ENCODE results near the gene PLA2G4A.

PLA2G4A gene

DNA sequence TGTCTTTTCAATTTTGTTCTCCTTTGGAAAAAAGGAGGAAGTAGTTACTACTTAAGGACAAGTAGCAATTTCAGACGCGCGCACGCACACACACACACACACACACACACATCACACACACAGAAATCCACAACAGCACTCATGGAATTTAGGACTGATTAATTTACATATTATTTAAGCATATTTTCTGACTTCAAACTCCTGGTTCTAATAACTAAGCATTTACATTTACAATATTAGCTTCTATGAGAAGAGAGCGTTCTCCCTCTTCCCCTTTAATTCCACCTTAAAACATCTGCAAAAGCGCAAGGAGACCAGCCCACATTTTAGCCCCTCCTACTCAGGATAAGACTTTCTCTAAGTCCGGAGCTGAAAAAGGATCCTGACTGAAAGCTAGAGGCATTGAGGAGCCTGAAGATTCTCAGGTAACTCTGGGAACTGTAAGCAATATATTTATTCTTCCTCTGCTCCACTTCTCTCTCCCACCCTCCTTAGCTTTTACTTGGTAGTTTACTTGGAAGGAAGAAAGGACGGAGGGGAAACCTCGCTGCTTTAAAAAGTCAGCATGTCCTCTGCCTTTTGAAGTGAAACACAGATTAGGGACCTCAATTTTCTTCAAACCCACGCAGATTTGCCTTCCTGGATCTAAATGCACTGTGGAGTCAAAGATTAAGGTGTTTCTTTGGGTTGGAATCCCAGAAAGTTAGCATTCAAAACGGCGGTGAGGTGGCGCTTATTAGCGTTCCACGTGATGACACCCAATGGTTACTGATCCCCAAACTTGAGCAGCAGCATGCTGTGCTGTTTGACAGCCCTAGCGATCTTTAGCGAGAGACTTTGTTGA is at the start of gene PLA2G4A:
PLA2G4A (plus strand) TSS at position 339 of the 844 bp plus-strand sequence. CDS start 25,406 bp downstream, outside the sequence.
- peak; percentile 80 for DNase-seq

DNA sequence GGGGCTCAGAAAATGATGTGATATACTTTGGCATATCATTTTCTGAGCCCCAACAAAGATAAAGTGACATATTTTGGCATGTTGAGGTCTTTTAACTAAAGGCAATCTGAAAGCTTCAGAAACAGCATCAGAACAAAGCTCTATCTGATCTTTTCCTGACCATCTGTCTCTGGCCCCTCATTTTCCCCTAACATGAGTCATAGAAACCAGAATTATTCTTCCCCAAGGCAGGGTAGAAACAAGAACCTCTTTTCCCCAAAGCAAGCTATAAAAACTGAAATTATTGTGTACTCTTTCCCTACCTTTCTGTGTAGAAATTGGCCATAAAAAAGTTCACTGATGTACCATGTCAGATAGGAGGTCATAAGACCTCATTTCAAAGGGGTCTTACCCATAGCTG is 48.7 kb upstream of the PLA2G4A start:
- DNase-seq: no peak

- no peak for DNase-seq
Measured at GRCh38 chr1:186781730-186782129, 47.0 kb upstream of the PLA2G4A start.

DNA sequence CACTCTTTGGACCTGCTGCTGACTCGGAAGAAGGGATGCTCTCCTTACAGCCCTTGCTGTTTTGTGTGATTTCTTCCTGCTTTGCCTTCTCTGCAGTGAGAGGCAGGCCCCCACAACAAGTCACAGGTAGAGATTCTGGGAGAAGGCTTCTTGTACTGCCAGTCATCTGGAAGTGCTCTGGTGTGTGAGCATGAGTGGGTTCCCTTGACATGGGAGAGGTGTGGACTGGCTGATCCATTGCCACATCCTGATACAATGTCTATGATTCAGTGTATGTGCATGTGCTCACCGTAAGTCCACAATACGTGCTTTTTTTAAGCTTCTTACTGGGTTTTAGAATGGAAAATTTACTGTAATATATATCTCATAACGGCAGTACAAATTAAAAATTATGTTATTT is 46.0 kb upstream of the PLA2G4A start:
- DNase-seq: no peak

DNA sequence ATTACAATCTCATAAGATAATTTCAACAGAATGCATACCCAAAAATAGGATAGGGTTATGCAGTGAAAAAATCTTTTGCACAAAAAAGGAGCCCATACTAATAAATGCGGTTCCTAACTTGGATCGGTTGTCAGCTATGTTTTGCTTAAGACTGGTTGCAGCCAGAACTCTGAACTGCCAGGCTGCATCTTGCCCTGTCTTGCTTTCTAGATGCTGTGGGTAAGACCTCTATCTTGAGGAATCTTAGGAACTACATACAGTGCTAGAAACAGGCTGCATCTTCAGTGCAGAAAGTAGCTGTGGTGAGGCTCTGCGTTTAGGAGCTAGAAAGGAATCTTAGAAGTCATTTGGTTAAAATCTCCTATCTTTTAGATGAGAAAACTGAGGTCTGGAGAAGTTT is 45.6 kb upstream of the PLA2G4A start:
- DNase-seq: no peak

DNA sequence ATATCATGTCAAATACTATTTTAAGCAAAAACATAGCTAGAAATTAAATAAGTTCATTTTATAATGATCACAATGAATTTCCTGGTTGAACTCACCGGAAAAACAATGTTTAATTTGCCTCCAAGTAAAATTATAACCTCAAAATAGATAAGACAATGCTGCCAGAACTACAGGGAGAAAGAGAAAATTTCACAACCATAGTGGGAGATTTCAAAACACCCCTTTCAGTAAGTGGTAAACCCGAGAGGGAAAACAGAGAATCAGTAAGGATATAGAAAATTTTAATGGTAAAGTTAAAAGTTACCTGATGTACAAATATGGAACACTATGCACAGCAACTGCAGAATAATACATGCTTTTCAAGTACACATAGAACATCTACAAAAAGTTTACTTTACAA is 43.2 kb upstream of the PLA2G4A start:
- no peak for DNase-seq

GRCh38 chr1:186790101-186790500 is 38.6 kb upstream of the PLA2G4A start:
- no peak for DNase-seq

DNA sequence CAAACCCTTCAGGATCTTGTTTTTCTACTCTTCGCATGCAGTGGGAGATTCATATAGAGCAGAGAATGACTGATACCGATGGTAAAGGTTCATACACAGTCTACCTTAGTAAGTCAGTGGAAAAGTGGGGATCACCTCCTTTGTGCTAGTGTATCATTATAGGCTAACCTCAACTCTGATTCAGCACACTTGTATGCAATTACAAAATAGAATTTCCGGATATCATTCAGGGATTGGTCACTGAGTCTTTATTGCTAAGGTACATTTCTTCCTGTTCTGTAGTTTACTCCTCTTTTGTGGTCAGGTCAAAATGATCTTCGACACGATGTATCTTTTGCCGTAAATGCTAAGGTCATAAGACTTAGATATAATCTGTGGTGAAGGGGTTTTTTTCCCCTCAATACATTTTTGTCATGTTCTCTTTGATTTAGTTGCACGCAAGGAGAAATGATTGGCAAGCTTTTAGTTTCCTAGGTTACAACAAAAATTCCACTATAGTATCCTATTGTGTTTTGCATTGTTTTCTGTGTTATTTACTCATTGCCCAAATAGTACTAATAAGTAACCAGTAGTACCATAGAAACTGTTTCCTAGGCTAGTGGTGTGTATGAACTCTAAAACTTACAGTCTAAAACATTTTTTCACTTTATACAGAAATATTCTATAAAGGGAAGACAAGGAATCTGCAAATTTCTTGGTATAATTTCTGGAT is 35.7 kb upstream of the PLA2G4A start:
- DNase-seq: no peak

- DNase-seq: no peak
Measured at GRCh38 chr1:186793582-186793927, 35.2 kb upstream of the PLA2G4A start.

DNA sequence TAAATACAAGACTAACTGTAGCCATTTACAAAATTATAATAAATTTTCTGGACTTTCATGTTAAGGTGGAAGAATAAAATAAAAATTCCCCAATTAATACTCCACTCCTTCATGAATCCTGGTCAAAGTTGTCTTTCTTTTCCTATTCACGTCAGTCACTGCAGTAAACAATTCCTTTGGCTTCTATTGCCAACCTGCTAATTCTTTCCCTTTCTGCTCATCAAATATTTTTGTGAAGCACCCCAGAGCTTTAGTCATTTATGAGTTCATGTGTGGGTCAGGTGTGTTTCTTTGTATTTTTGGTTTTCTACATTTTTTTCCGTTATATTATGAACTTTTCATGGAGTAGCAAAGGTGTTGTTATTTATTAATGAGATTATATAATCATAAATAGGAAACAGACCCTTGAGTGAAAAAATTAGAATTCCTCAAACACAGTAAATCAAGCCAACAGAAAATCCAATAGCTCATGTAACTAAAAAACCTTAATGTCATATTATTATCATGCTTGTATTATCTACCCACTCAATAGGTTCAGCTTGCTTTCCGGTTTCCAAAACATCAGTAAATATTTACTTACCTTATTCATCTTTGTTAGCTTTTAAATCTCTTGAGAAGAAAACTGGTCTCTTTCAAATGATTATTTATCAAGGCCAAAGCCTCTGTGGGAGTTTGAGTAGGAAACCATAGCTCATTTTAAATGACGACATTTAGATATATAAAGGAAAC is 29.6 kb upstream of the PLA2G4A start:
- DNase-seq: no peak

- no peak for DNase-seq
Measured at GRCh38 chr1:186799689-186800054, 29.1 kb upstream of the PLA2G4A start.

GRCh38 chr1:186802388-186802787 is 26.4 kb upstream of the PLA2G4A start:
- DNase-seq: no peak

DNA sequence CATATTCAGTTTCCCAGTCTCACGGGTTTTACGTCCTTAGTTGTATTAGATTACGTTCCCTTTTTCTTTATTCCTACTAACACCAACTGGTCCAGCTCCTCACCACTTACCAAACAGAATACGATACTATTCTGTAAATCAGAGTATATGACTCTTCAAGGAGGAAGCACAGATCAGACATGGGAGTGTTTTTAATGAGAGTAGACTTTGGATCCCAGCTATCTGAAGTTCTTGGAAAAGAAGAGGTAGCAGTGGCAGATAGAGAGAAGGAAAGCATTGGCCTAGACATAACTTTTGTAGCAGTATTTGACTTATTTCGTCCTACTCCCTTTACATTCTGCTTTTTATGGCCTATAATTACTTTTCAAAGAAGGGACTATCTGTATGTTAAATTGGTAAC is 24.1 kb upstream of the PLA2G4A start:
- no peak for DNase-seq

GRCh38 chr1:186806477-186806876 is 22.3 kb upstream of the PLA2G4A start:
- DNase-seq: no peak

DNA sequence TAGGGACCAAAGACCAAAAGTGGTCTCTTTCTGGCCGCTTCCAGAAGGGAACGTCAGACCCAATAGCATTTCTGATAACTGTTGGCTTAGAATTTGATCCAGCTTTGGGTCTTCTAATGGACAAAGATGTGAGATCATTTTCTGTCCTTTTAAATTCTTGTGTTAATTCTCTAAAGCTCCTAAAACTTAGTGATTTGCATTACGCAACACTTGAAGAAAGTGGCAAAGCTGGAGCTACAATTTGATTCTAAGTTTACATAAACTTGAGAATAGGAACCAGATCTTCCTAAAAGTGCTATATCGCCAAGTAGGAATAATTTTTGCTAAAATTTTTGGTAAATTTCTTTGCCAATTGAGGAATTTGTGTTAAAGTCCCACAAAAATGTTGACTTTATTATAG is 21.6 kb upstream of the PLA2G4A start:
- DNase-seq: no peak

GRCh38 chr1:186811892-186812291 is 16.9 kb upstream of the PLA2G4A start:
- no peak for DNase-seq

DNA sequence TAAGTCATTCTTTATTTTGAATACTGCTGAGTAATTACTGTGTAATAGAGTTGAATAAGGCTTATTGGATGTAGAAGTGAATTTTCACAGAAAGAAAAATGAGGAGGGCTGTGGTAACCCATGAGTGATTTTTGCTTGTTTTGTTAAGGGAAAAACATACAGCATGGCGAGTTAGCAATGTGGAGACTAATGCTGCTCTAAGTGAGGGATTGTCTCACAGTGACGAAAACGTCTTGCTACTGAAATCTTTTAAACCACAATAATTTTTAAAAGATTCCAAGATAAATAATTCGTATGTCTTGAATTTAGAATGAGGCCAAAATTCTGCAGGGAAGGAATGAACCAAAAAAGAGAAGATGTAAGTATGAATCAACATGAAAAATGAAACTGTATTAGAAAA is 16.2 kb upstream of the PLA2G4A start:
- DNase-seq: no peak

GRCh38 chr1:186813420-186813819 is 15.3 kb upstream of the PLA2G4A start:
- no peak for DNase-seq

DNA sequence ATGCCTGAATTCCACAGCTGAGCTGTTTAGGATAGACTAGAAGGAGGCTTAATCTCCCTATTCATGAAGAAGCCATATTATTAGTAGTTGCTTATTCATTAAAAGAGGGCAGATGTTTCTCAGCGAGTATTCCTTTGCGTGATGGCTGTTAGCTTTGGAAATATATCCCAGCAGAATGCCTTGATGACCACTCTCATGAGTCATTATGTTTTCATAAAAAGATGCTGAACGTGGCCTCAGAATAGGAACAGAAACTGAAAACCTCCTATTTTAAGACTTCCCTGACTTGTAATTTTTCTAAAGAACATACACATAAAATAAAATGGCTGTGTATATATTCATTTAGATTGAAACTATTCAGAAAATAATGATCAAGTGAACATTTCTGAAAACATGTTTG is 9.6 kb upstream of the PLA2G4A start:
- no peak for DNase-seq

DNA sequence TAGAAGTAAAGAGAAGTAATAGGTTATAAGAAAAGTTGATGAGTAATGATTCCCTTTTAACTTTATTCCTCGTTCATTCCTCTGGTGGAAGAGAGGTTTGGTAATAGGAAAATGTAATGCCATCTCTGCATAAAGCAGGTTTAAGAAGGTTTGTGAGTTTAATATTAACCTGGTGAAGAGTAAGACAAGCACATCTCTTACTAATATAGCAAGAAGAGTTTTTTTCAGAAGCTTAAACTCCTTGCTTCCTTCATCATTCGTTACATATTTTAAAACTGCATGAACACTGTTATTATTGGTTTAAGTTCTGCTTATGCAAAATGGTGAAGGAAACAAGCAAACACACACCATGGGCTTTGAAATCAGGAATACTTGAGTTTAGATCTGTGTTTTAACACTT is 9.2 kb upstream of the PLA2G4A start:
- DNase-seq: no peak

GRCh38 chr1:186829686-186830587 is 1.2 kb downstream of the PLA2G4A start:
- no peak for DNase-seq

DNA sequence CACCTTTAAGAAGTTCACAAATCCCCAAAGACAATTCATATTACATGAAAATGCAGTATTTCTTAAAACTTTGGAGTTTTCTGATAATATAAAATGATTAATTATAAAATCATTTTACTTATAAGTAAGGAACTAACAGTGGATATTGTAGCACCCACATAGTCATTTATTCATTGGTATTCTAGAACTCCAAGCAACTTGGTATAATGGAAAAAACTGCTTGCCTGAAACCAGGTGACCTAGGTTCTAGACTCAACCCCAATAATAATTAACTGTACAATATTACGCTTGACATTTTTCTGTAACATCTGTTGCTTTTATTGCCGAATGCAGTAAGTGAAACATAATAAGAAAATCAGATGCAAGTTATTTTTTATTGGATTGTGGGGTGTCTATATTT is 2.4 kb downstream of the PLA2G4A start:
- DNase-seq: no peak

Measured in SIG-M5 (cell line).